GM19438 (cell line): ENCODE measurements around the gene FBLN5.

ENCODE experiments used
- ATAC-seq: cut with Tn5 transposase; IDR thresholded peaks from one replicate; pipeline ENCODE4 v1.9.1; 2021; ENCODE audit warnings: low read depth; ENCODE audit not compliant: unreplicated experiment

FBLN5 gene

GRCh38 chr14:91946622-91947474 lies 646 bp downstream of the FBLN5 start:
- ATAC-seq, result no peak

GRCh38 chr14:91945751-91946621 lies 1.5 kb downstream of the FBLN5 start:
- ATAC-seq, result no peak

- ATAC-seq, result no peak
Observed at GRCh38 chr14:91942946-91943345, 4.5 kb downstream of the FBLN5 start.

GRCh38 chr14:91942128-91942527 lies 5.4 kb downstream of the FBLN5 start:
- no peak for ATAC-seq

GRCh38 chr14:91940209-91940608 lies 7.3 kb downstream of the FBLN5 start:
- ATAC-seq, result no peak

GRCh38 chr14:91935586-91935985 lies 11.9 kb downstream of the FBLN5 start:
- no peak for ATAC-seq

- ATAC-seq, result no peak
Observed at GRCh38 chr14:91934554-91935285, 12.8 kb downstream of the FBLN5 start.

GRCh38 chr14:91931478-91932088 lies 15.9 kb downstream of the FBLN5 start:
- ATAC-seq, result no peak

GRCh38 chr14:91929700-91930099 lies 17.8 kb downstream of the FBLN5 start:
- ATAC-seq, result no peak

- no peak for ATAC-seq
Observed at GRCh38 chr14:91927800-91928199, 19.7 kb downstream of the FBLN5 start.

- ATAC-seq, result no peak
Observed at GRCh38 chr14:91927191-91927590, 20.3 kb downstream of the FBLN5 start.

- ATAC-seq, result no peak
Observed at GRCh38 chr14:91926131-91926890, 21.2 kb downstream of the FBLN5 start.

- ATAC-seq, result no peak
Observed at GRCh38 chr14:91925727-91926121, 21.8 kb downstream of the FBLN5 start.

GRCh38 chr14:91925001-91925726 lies 22.3 kb downstream of the FBLN5 start:
- no peak for ATAC-seq

- ATAC-seq, result no peak
Observed at GRCh38 chr14:91920526-91920925, 27.0 kb downstream of the FBLN5 start.

- ATAC-seq, result no peak
Observed at GRCh38 chr14:91919814-91920213, 27.7 kb downstream of the FBLN5 start.

GRCh38 chr14:91918186-91918883 lies 29.2 kb downstream of the FBLN5 start:
- no peak for ATAC-seq

GRCh38 chr14:91912035-91912434 lies 35.5 kb downstream of the FBLN5 start:
- no peak for ATAC-seq
